Measurements from ENCODE around the gene CNN1. TPM values are rescaled to one million over a fixed set of nuclear protein-coding genes. Genes with fewer than 3 reads are reported as not detected.

The CNN1 gene
- total RNA-seq, 4 donors from 2014 or later, result 21.2 to 88.2 (median 25.7) TPM

GRCh38 chr19:11505504-11506100 lies 33.0 kb upstream of the CNN1 start, which contains the start of gene ZNF653:
TSS of gene ZNF653 (minus strand) at chr19:11505839. CDS start at chr19:11505786, 53 bp downstream.
- TF ChIP-seq CTCF (IDR thresholded peaks at IDR 0.05) (no peak), POLR2A (IDR thresholded peaks at IDR 0.05) (peak; percentile 15 to 33)
- peak within 1 kb of the TSS; percentile 93 to 99 (median 96) for H3K27ac ChIP-seq
- H3K4me3 ChIP-seq, result peak within 1 kb of the TSS; percentile 85 to 100 (median 98)
- H3K4me1 ChIP-seq, result peaks cover 0 to 8% (median 0%) of the 10 kb centered on the region in 4 donors
- DNase-seq, result peak; percentile 90 to 97 (median 96)
- H3K36me3 ChIP-seq, result no peaks in the 10 kb centered on the region
- no peaks in the 10 kb centered on the region for H3K27me3 ChIP-seq
- H3K9me3 ChIP-seq, result no peaks in the 10 kb centered on the region

- Histone ChIP-seq H3K27me3 (no peaks in the 10 kb centered on the region), H3K27ac (peak overlapping the region; percentile 93 to 99 (median 96)), H3K4me1 (peaks cover 0 to 8% (median 0%) of the 10 kb centered on the region in 4 donors), H3K9me3 (no peaks in the 10 kb centered on the region), H3K36me3 (peaks cover 0 to 4% (median 0%) of the 10 kb centered on the region in 3 donors), H3K4me3 (peak overlapping the region; percentile 85 to 100 (median 98))
- DNase-seq, result no peak
- TF ChIP-seq POLR2A (IDR thresholded peaks at IDR 0.05), result no peak
- no peak for TF ChIP-seq CTCF (IDR thresholded peaks at IDR 0.05)
These were observed 32.5 kb upstream of the CNN1 start for GRCh38 chr19:11506101-11506555.

GRCh38 chr19:11506967-11507366 lies 31.7 kb upstream of the CNN1 start:
- H3K27me3 ChIP-seq, result no peaks in the 10 kb centered on the region
- no peak for DNase-seq
- TF ChIP-seq CTCF (IDR thresholded peaks at IDR 0.05), result no peak
- no peak for TF ChIP-seq POLR2A (IDR thresholded peaks at IDR 0.05)
- H3K36me3 ChIP-seq, result peaks cover 0 to 12% (median 0%) of the 10 kb centered on the region in 3 donors
- no peak overlapping the region for H3K4me3 ChIP-seq
- no peaks in the 10 kb centered on the region for H3K9me3 ChIP-seq
- peak overlapping the region in 1 of 4 donors; percentile 94 for H3K27ac ChIP-seq
- peaks cover 0 to 8% (median 0%) of the 10 kb centered on the region in 4 donors for H3K4me1 ChIP-seq

- H3K27me3 ChIP-seq, result no peaks in the 10 kb centered on the region
- peaks cover 0 to 8% (median 0%) of the 10 kb centered on the region in 4 donors for H3K4me1 ChIP-seq
- H3K9me3 ChIP-seq, result no peaks in the 10 kb centered on the region
- peaks cover 0 to 18% (median 0%) of the 10 kb centered on the region in 3 donors for H3K36me3 ChIP-seq
- TF ChIP-seq POLR2A (IDR thresholded peaks at IDR 0.05), result no peak
- TF ChIP-seq CTCF (IDR thresholded peaks at IDR 0.05), result no peak
- no peak overlapping the region for H3K4me3 ChIP-seq
- H3K27ac ChIP-seq, result no peak overlapping the region
- no peak for DNase-seq
These were observed 31.1 kb upstream of the CNN1 start for GRCh38 chr19:11507370-11508078.

- Histone ChIP-seq H3K27ac (no peak overlapping the region), H3K36me3 (peaks cover 0 to 35% (median 0%) of the 10 kb centered on the region in 3 donors), H3K4me3 (no peak overlapping the region), H3K4me1 (peaks cover 0 to 8% (median 0%) of the 10 kb centered on the region in 4 donors), H3K9me3 (no peaks in the 10 kb centered on the region), H3K27me3 (no peaks in the 10 kb centered on the region)
- TF ChIP-seq POLR2A (IDR thresholded peaks at IDR 0.05), result no peak
- no peak for TF ChIP-seq CTCF (IDR thresholded peaks at IDR 0.05)
- no peak for DNase-seq
These were observed 28.2 kb upstream of the CNN1 start for GRCh38 chr19:11510444-11510843.

Measured in Peyer's patch (tissue), 4 donors.